ENCODE measurements around the gene GTF2IRD1.
"Not testable (repeated sequence)": the region's sequence is repeated elsewhere in the genome, so short reads cannot be mapped to it uniquely, and the experiment has no call there.

GRCh38 chr7:74488518-74489030 is 34.9 kb downstream of the GTF2IRD1 start:
- TF ChIP-seq, protein P1, sequence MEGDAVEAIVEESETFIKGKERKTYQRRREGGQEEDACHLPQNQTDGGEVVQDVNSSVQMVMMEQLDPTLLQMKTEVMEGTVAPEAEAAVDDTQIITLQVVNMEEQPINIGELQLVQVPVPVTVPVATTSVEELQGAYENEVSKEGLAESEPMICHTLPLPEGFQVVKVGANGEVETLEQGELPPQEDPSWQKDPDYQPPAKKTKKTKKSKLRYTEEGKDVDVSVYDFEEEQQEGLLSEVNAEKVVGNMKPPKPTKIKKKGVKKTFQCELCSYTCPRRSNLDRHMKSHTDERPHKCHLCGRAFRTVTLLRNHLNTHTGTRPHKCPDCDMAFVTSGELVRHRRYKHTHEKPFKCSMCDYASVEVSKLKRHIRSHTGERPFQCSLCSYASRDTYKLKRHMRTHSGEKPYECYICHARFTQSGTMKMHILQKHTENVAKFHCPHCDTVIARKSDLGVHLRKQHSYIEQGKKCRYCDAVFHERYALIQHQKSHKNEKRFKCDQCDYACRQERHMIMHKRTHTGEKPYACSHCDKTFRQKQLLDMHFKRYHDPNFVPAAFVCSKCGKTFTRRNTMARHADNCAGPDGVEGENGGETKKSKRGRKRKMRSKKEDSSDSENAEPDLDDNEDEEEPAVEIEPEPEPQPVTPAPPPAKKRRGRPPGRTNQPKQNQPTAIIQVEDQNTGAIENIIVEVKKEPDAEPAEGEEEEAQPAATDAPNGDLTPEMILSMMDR (IDR thresholded peaks at IDR 0.05) = not testable (repeated sequence)
- TF ChIP-seq POLR2A, EP300 (IDR thresholded peaks at IDR 0.05): not testable (repeated sequence)
